IMR-90 (cell line): Measurements from ENCODE around the gene UPB1. TPM values are rescaled to one million over a fixed set of nuclear protein-coding genes. Genes with fewer than 3 reads are reported as not detected.
"Not testable (repeated sequence)": the region's sequence is repeated elsewhere in the genome, so short reads cannot be mapped to it uniquely, and the experiment has no call there.

Source experiments
- ATAC-seq: fragments of 200-7000 bp; cut with Tn5 transposase; 2 replicates; pipeline ENCODE4 v1.9.1; 2020; ENCODE audit warnings: low read depth, mild to moderate bottlenecking, moderate library complexity
- BruUV-seq: library from RNA; stranded (reverse); fragments of 400-500 nt; replicated peaks from 2 replicates; lab custom pipeline; 2021; lab: Mats Ljungman, UMichigan
- CTCF ChIA-PET: fragments of 300-600 bp; formaldehyde crosslinking; extraction: SDS; loops from one replicate; lab custom pipeline; 2021; ENCODE audit warnings: antibody characterized with exemption; lab: Yijun Ruan, JAX
- POLR2A ChIA-PET: fragments of 300-600 bp; sonication (Branson Sonifier 250); formaldehyde crosslinking; loops from one replicate; lab custom pipeline; 2022; ENCODE audit warnings: antibody characterized with exemption; ENCODE audit not compliant: unreplicated experiment; lab: Charles Lee
- DNase-seq: peaks from one replicate; pipeline ENCODE4 v3.0.0; 2013
- H2AFZ ChIP-seq: replicated peaks from 2 replicates; pipeline ENCODE3; 2013; ENCODE audit warnings: low read length, mild to moderate bottlenecking; ENCODE audit not compliant: poor library complexity
- H2AK5ac ChIP-seq: 2 replicates; pipeline ENCODE4 v1.6.1; 2013; ENCODE audit warnings: low read depth, low read length, inconsistent platforms
- H2AK9ac ChIP-seq: replicated peaks from 2 replicates; pipeline ENCODE3; 2013; ENCODE audit warnings: mild to moderate bottlenecking, low read depth, low read length, moderate library complexity; ENCODE audit not compliant: poor library complexity
- H2BK120ac ChIP-seq: 2 replicates; pipeline ENCODE4 v1.6.1; 2013; ENCODE audit warnings: low read depth, low read length, inconsistent platforms
- H2BK15ac ChIP-seq: 3 replicates; pipeline ENCODE4 v1.6.1; 2013; ENCODE audit warnings: low read depth, low read length, inconsistent platforms
- H2BK20ac ChIP-seq: 2 replicates; pipeline ENCODE4 v1.6.1; 2013; ENCODE audit warnings: low read depth, mild to moderate bottlenecking, inconsistent platforms, low read length, moderate library complexity
- H2BK5ac ChIP-seq: 2 replicates; pipeline ENCODE4 v1.6.1; 2013; ENCODE audit warnings: mild to moderate bottlenecking, low read depth, low read length, inconsistent platforms; ENCODE audit not compliant: poor library complexity, severe bottlenecking
- H3K14ac ChIP-seq: replicated peaks from 2 replicates; pipeline ENCODE4 v1.6.1; 2013; ENCODE audit warnings: low read depth, low read length, inconsistent platforms
- H3K18ac ChIP-seq: 2 replicates; pipeline ENCODE4 v1.6.1; 2013; ENCODE audit warnings: low read depth, low read length, control low read depth
- H3K23ac ChIP-seq: 2 replicates; pipeline ENCODE4 v1.6.1; 2013; ENCODE audit warnings: low read depth, low read length, inconsistent platforms
- H3K27ac ChIP-seq: 2 replicates; pipeline ENCODE4 v1.5.1; 2013; ENCODE audit warnings: mild to moderate bottlenecking, control low read depth, low read length; ENCODE audit not compliant: insufficient read depth
- H3K27me3 ChIP-seq: 2 replicates; pipeline ENCODE4 v1.6.1; 2013; ENCODE audit warnings: low read length; ENCODE audit not compliant: control insufficient read depth, insufficient read depth
- H3K36me3 ChIP-seq: 2 replicates; pipeline ENCODE4 v1.6.1; 2013; ENCODE audit warnings: low read length, mixed read lengths; ENCODE audit not compliant: control insufficient read depth, insufficient read depth
- H3K4ac ChIP-seq: 2 replicates; pipeline ENCODE4 v1.6.1; 2013; ENCODE audit warnings: low read depth, low read length, inconsistent platforms
- H3K4me1 ChIP-seq: 2 replicates; pipeline ENCODE4 v1.6.1; 2013; ENCODE audit warnings: low read length, mixed read lengths; ENCODE audit not compliant: control insufficient read depth, insufficient read depth
- H3K4me2 ChIP-seq: 2 replicates; pipeline ENCODE4 v1.6.1; 2013; ENCODE audit warnings: low read depth, mild to moderate bottlenecking, control low read depth, low read length, moderate library complexity
- H3K4me3 ChIP-seq: 2 replicates; pipeline ENCODE4 v1.5.1; 2013; ENCODE audit warnings: low read depth, mild to moderate bottlenecking, control low read depth, low read length, moderate library complexity; ENCODE audit not compliant: insufficient read depth
- H3K56ac ChIP-seq: 2 replicates; pipeline ENCODE4 v1.6.1; 2013; ENCODE audit warnings: low read length, inconsistent platforms; ENCODE audit not compliant: insufficient read depth; ENCODE audit errors: extremely low read depth
- H3K79me1 ChIP-seq, 2 experiments: 2 replicates each; pipeline ENCODE4 v1.6.1; 2013; ENCODE audit warnings: low read length in 2 of 2, inconsistent platforms in 1 of 2, low read depth in 1 of 2
- H3K9ac ChIP-seq: 2 replicates; pipeline ENCODE4 v1.6.1; 2013; ENCODE audit warnings: low read depth, low read length, control low read depth
- H3K9me1 ChIP-seq: 2 replicates; pipeline ENCODE4 v1.6.1; 2013; ENCODE audit warnings: low read length, inconsistent platforms; ENCODE audit not compliant: insufficient read depth
- H3K9me3 ChIP-seq: 2 replicates; pipeline ENCODE4 v1.6.1; 2013; ENCODE audit warnings: low read length; ENCODE audit not compliant: control insufficient read depth, insufficient read depth
- H4K20me1 ChIP-seq: 2 replicates; pipeline ENCODE4 v1.6.1; 2013; ENCODE audit warnings: low read length, inconsistent platforms; ENCODE audit not compliant: insufficient read depth
- H4K5ac ChIP-seq: 2 replicates; pipeline ENCODE4 v1.6.1; 2013; ENCODE audit warnings: mild to moderate bottlenecking, low read depth, low read length, control low read depth
- H4K8ac ChIP-seq, 2 experiments: 2 replicates each; pipeline ENCODE4 v1.6.1; 2013; ENCODE audit warnings: low read depth in 2 of 2, low read length in 2 of 2, control low read depth in 1 of 2, inconsistent platforms in 1 of 2
- H4K91ac ChIP-seq: 2 replicates; pipeline ENCODE4 v1.6.1; 2013; ENCODE audit warnings: low read depth, low read length, inconsistent platforms; ENCODE audit not compliant: insufficient read depth
- WGBS, 2 experiments: methylation state at CpG; one replicate each; pipeline versions ENCODE4 v1.1.5 to v1.1.7; 2013; ENCODE audit warnings: missing lambda C conversion rate in 2 of 2; ENCODE audit not compliant: insufficient read length in 1 of 2; ENCODE audit errors: extremely low coverage in 2 of 2; 5-methylcytosine and 5-hydroxymethylcytosine counted together
- dilution Hi-C: fragments of 300-500 bp; cut with HindIII; formaldehyde crosslinking; loops from one replicate; pipeline ENCODE4 v1.14.3; 2018; ENCODE audit warnings: low sequenced_read_pairs; ENCODE audit not compliant: unreplicated experiment
- in situ Hi-C: fragments of 300-500 bp; cut with MboI; formaldehyde crosslinking; loops from 3 replicates; pipeline ENCODE4 v1.14.3; 2019; ENCODE audit warnings: low sequenced_read_pairs, inconsistent platforms, mixed read lengths
- intact Hi-C: fragments of 100-400 bp; cut with micrococcal nuclease; formaldehyde crosslinking; loops from 2 replicates; pipeline ENCODE4 v1.10.0; 2022
- polyA plus RNA-seq, 3 experiments: library from polyadenylated mRNA; depleted of rRNA; stranded (reverse); fragments of >200 nt; gene quantifications; 2 replicates each; pipeline ENCODE4 v1.2.3, GENCODE V29; 2012; ENCODE audit warnings: low replicate concordance in 1 of 3
- total RNA-seq: library from RNA; depleted of rRNA; stranded (reverse); fragments of >200 nt; gene quantifications from 2 replicates; pipeline ENCODE4 v1.2.3, GENCODE V29; 2012

The UPB1 gene
- total and polyA plus RNA-seq, 2 of the 4 experiments (the other 2 are of a cell fraction), result under 0.01 to 0.02 TPM

- DNase-seq, H4K5ac ChIP-seq, H3K4me3 ChIP-seq, intact Hi-C loops, H3K9me1 ChIP-seq, H2AK5ac ChIP-seq, H2BK5ac ChIP-seq, BruUV-seq, H3K23ac ChIP-seq, in situ Hi-C loops, H3K9me3 ChIP-seq, H3K56ac ChIP-seq, H2BK15ac ChIP-seq, H2AK9ac ChIP-seq, H4K8ac ChIP-seq, ATAC-seq, H4K91ac ChIP-seq, H3K14ac ChIP-seq, H2BK120ac ChIP-seq, H3K36me3 ChIP-seq, H3K9ac ChIP-seq, H3K79me1 ChIP-seq, H3K4me1 ChIP-seq, H3K4me2 ChIP-seq, CTCF ChIA-PET, H4K20me1 ChIP-seq, H3K18ac ChIP-seq, POLR2A ChIA-PET, H3K4ac ChIP-seq, dilution Hi-C loops, H3K27ac ChIP-seq, H2BK20ac ChIP-seq, H2AFZ ChIP-seq: not testable (repeated sequence)
- WGBS, 2 experiments, result no CpG with 5 or more reads among the region's 1 CpG
- peaks cover 11% of the 10 kb centered on the region for H3K27me3 ChIP-seq
Observed at GRCh38 chr22:24489434-24489833, 5.7 kb upstream of the UPB1 start.
